LNCaP clone FGC (cell line): ENCODE measurements around the gene PCNT.

Source experiments
- DNase-seq: peaks from one replicate; pipeline ENCODE4 v3.0.0-alpha.2; 2011; ENCODE audit warnings: low read depth
- H3K4me3 ChIP-seq: 2 replicates; pipeline ENCODE4 v1.5.1; 2011; ENCODE audit warnings: mild to moderate bottlenecking, low read depth, low read length, control low read depth
- TF ChIP-seq, protein P1 (sequence below): IDR thresholded peaks from 2 replicates; pipeline ENCODE4 v1.5.1; 2012; ENCODE audit warnings: mild to moderate bottlenecking; ENCODE audit not compliant: control insufficient read depth, insufficient read depth; ENCODE audit errors: extremely low read depth

PCNT gene

DNA sequence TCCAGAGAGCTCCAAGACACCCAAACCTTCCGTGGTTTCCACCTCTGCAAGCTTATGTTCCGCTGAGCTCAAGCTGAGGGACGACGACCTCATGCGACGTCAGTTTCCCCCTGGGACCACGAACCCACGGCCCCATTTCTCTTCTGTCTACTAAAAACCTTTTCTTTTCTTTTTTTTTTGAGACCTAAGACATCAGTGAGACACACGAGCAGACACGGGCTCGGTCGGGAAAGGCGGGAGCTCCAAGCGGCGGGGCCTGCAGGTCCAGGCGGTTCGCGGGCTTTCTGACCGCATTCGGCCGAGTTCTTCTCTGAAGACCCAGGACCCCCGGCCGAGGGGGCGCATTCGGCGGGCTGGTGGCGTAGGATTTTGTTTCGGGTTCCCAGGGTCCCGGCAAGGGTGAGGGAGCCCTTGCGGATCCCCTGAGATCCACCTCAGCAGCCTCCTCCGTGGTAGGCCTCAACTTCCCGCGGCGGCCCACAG is 688 bp upstream of the PCNT start:
- TF ChIP-seq, protein P1, sequence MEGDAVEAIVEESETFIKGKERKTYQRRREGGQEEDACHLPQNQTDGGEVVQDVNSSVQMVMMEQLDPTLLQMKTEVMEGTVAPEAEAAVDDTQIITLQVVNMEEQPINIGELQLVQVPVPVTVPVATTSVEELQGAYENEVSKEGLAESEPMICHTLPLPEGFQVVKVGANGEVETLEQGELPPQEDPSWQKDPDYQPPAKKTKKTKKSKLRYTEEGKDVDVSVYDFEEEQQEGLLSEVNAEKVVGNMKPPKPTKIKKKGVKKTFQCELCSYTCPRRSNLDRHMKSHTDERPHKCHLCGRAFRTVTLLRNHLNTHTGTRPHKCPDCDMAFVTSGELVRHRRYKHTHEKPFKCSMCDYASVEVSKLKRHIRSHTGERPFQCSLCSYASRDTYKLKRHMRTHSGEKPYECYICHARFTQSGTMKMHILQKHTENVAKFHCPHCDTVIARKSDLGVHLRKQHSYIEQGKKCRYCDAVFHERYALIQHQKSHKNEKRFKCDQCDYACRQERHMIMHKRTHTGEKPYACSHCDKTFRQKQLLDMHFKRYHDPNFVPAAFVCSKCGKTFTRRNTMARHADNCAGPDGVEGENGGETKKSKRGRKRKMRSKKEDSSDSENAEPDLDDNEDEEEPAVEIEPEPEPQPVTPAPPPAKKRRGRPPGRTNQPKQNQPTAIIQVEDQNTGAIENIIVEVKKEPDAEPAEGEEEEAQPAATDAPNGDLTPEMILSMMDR: no peak
- no peak for DNase-seq
- peak overlapping the region; percentile 92 for H3K4me3 ChIP-seq

DNA sequence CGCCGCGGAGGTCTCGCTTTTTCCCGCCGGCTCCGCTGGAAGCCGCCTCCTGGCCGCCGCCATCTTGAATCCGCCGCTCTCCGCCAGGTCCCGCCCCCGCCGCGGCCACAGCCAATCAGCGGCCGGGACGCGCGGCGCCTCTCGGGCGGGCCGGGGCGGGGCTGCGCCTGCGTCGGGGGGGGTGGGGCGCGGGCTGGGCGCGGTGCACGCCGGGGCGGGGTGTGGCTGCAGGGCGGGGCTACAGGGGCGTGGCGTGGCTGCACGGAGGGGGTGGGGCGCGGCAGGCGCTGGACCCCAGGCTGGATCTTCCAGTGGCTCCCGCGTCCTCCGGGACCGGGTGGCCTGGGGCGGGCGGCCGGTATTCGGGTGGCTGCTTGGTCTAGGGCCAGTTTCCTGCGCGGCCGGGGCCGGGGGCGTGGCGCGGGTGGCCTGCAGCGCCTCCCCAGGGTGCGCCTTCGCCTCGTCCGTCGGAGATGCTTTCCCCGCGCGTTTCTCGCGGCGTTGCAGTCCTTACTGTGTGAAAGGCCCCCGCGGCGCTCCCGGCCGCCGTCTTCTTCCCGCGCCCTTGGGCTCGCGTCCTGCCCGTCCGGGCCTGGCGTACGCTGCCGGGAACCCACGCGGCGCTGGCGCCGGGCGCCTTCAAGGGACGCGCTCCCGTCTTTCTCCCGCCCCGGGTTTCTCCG is 575 bp downstream of the PCNT start:
- TF ChIP-seq, protein P1: no peak
- DNase-seq: peak; percentile 15
- H3K4me3 ChIP-seq: peak overlapping the region; percentile 92

DNA sequence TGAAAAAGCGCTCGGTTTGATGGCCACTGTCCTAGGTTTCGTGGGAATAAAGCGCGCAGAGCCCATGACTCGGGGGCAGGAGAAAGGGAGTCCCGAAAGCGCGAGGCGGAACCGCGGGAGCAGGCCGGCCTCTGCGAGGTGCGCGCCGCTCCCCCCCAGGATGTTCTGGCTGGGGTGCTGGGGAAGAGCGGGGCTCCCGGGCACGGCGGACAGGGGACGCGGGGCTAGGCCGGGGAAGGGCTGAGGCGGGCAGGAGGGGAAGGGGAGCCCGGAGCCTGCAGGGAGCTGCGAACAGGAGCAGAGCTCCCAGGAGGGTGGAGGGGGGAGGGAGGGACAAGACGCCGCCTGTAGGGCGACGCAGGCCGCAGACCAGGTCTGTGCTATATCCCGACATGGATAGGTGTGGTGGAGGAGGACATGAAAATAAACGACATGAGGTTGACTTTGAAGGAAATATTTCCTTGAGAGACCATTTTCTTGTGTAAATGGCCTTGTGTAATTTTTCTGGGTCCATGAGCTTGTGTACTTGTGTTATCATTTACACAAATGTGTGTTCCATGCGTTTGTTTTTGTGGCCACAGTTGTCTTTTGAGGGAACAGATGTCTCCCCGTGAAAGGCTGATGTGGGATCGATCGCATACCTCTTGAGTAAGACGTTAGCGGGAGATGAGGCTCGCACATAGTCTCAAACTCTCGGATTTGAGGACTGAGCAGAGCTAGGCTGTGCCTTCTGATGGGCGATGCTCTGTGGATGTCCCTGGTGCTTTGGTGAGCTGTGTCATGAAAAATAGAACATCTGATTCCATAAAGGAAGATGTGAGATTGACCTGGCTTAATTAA is 1.3 kb downstream of the PCNT start:
- TF ChIP-seq, protein P1: peak; percentile 47
- H3K4me3 ChIP-seq: peak overlapping the region; percentile 76
- peak; percentile 10 for DNase-seq

DNA sequence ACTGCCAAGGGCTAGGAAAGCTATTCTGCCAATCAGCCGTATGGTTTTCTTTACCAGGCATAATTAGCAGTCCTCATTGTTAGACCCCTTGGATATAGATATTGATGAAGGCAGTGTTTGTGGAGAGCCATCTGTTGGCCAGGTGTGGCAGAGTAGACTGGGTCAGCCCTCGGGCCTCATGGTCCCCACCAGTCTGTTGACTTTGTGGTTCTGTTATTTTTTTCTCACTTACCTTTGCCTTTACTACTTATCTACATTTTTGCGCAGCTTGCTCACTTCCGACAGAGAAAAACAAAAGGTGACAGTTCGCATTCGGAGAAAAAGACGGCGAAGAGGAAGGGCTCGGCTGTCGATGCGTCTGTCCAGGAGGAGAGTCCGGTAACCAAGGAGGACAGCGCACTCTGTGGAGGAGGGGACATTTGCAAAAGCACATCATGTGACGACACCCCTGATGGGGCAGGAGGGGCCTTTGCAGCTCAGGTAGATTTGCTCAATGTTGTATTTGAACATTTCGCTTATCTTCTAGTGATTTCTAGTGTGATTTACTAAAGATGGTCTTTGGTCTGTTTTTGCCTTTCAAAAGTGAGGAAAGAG is 2.3 kb downstream of the PCNT start:
- no peak for DNase-seq
- peak overlapping the region; percentile 76 for H3K4me3 ChIP-seq
- TF ChIP-seq, protein P1: peak; percentile 54

DNA sequence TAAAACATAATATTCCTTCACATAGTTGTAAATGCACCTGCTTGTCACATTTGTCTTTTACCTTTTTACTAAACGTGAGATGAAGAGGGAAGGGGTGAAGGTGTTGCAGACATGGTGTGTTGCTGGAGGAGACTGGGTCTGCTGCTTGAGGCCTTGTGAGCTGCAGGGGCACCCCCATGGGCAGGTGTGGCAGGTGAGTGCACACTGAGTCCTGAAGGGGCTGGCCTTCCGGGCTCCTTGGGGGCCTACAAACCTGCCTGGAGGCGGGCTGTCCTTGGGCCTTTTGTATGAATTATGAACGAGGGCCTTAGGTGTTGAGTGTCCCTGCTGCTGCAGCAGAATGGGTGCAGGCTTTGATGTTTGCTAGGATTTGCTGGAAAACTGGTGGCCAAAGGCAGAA is 3.8 kb downstream of the PCNT start:
- no peak overlapping the region for H3K4me3 ChIP-seq
- TF ChIP-seq, protein P1: no peak
- DNase-seq: no peak

DNA sequence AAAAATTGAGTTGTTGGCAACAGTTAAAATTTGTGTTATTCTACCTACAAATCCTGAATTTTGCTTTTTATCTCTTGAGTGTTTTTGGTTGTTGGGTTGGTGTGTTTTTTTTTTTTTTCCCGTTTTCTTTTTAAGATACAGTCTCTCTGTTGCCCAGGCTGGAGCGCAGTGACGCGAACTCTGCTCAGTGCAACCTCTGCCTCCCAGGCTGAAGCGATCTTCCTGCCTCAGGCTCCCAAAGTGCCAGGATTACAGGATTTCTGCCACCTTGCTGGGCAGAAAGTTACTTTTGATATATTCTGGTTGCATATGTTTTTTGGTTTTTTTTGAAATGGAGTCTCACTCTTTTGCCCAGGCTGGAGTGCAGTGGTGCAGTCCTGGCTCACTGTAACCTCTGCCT is 4.2 kb downstream of the PCNT start:
- DNase-seq: no peak
- H3K4me3 ChIP-seq: no peak overlapping the region
- TF ChIP-seq, protein P1: no peak
